K562 (cell line): ENCODE measurements around the gene HEY2. TPM values are rescaled to one million over a fixed set of nuclear protein-coding genes. Genes with fewer than 3 reads are reported as not detected.

Source experiments
- CAMTA2 ChIP-seq: fragments of 250-450 bp; sonication (Bioruptor Pico); conservative IDR thresholded peaks from 2 replicates; pipeline ENCODE4 v1.5.1; 2022
- CBFB ChIP-seq: sonication (generic); formaldehyde crosslinking; IDR thresholded peaks from 2 replicates; pipeline ENCODE4 v1.4.0; 2020; ENCODE audit warnings: mild to moderate bottlenecking, missing genetic modification reagents
- DLX4 ChIP-seq: fragments of 250-450 bp; sonication (Bioruptor Pico); IDR thresholded peaks from 2 replicates; pipeline ENCODE4 v1.6.1; 2021; ENCODE audit warnings: mild to moderate bottlenecking
- HMGN3 ChIP-seq: IDR thresholded peaks from 2 replicates; pipeline ENCODE4 v1.6.1; 2011; ENCODE audit warnings: borderline replicate concordance, low read depth, mild to moderate bottlenecking, mixed read lengths, low read length; ENCODE audit not compliant: insufficient read length; ENCODE audit errors: extremely low read depth
- IRF2 ChIP-seq: sonication (generic); formaldehyde crosslinking; IDR thresholded peaks from 2 replicates; pipeline ENCODE4 v1.8.1; 2022; ENCODE audit warnings: mild to moderate bottlenecking, missing genetic modification reagents
- KAT7 ChIP-seq: sonication (generic); formaldehyde crosslinking; IDR thresholded peaks from 2 replicates; pipeline ENCODE4 v1.8.0; 2022; ENCODE audit warnings: missing genetic modification reagents, mild to moderate bottlenecking, borderline replicate concordance
- L3MBTL2 ChIP-seq: fragments of 450-650 bp; IDR thresholded peaks from 2 replicates; pipeline ENCODE4 v1.6.1; 2016; ENCODE audit warnings: mild to moderate bottlenecking, moderate library complexity
- MEF2A ChIP-seq: IDR thresholded peaks from 2 replicates; pipeline ENCODE4 v1.6.1; 2011; ENCODE audit warnings: low read depth, mild to moderate bottlenecking, low read length, moderate library complexity; ENCODE audit not compliant: control insufficient read depth
- NFE2 ChIP-seq: IDR thresholded peaks from 2 replicates; pipeline ENCODE4 v1.6.1; 2014; ENCODE audit warnings: antibody characterized with exemption, low read depth
- NR2C2 ChIP-seq, 2 experiments: fragments of 200-800 bp in 1 of 2; sonication (Bioruptor generic) in 1 of 2; sonication (generic) in 1 of 2; formaldehyde crosslinking in 1 of 2; IDR thresholded peaks; 2 replicates each; pipeline versions ENCODE4 v1.6.1 to v1.8.0; 2016 to 2022; ENCODE audit warnings: mild to moderate bottlenecking in 1 of 2, missing compliant biosample characterization in 1 of 2, missing genetic modification characterization in 1 of 2, missing genetic modification reagents in 1 of 2
- PHF8 ChIP-seq: fragments of 200-600 bp; sonication (generic); IDR thresholded peaks from 2 replicates; pipeline ENCODE4 v1.6.1; 2012; ENCODE audit warnings: mixed run types, mild to moderate bottlenecking, inconsistent platforms, low read length, moderate library complexity, borderline replicate concordance
- SMAD4 ChIP-seq: fragments of 250-450 bp; sonication (Bioruptor Pico); conservative IDR thresholded peaks from 2 replicates; pipeline ENCODE4 v1.8.0; 2021; ENCODE audit warnings: inconsistent platforms, mild to moderate bottlenecking, moderate library complexity
- TSC22D4 ChIP-seq: fragments of 450-650 bp; IDR thresholded peaks from 2 replicates; pipeline ENCODE4 v1.6.1; 2016; ENCODE audit warnings: missing genetic modification characterization, missing biosample characterization, control low read depth
- TSHZ1 ChIP-seq: fragments of 250-450 bp; sonication (Bioruptor Pico); IDR thresholded peaks from 2 replicates; pipeline ENCODE4 v1.4.0; 2020; ENCODE audit warnings: mild to moderate bottlenecking, moderate library complexity
- ZC3H8 ChIP-seq: fragments of 450-650 bp; IDR thresholded peaks from 2 replicates; pipeline ENCODE4 v1.6.1; 2017
- ZNF23 ChIP-seq: fragments of 250-450 bp; sonication (Bioruptor Pico); IDR thresholded peaks from 2 replicates; pipeline ENCODE4 v1.4.0; 2020; ENCODE audit warnings: mild to moderate bottlenecking
- ZNF3 ChIP-seq: fragments of 250-450 bp; sonication (Bioruptor Pico); IDR thresholded peaks from 2 replicates; pipeline ENCODE4 v1.5.0; 2021; ENCODE audit warnings: mild to moderate bottlenecking, moderate library complexity
- ZNF444 ChIP-seq: fragments of 250-450 bp; sonication (Bioruptor Pico); IDR thresholded peaks from 2 replicates; pipeline ENCODE4 v1.4.0; 2020; ENCODE audit warnings: mild to moderate bottlenecking, moderate library complexity
- ZNF609 ChIP-seq: sonication (generic); formaldehyde crosslinking; IDR thresholded peaks from 2 replicates; pipeline ENCODE4 v1.8.1; 2023; ENCODE audit warnings: missing genetic modification reagents, mild to moderate bottlenecking, borderline replicate concordance
- ZSCAN32 ChIP-seq: fragments of 450-650 bp; formaldehyde crosslinking; IDR thresholded peaks from 2 replicates; pipeline ENCODE4 v1.4.0; 2020; ENCODE audit warnings: mild to moderate bottlenecking, moderate library complexity
- polyA plus RNA-seq, 8 experiments: library from polyadenylated mRNA; depleted of rRNA in 4 of 8; stranded (reverse) in 5 of 8; unstranded in 3 of 8; fragments of >200 nt; fragmentation: Nextera tagmentation in 2 of 8; fragmentation: Illumina TruSeq in 1 of 8; extraction: Ambion mirVana in 2 of 8; extraction: Trizol in 1 of 8; gene quantifications; 2 replicates each; pipeline versions ENCODE4 v1.2.1 to v1.2.3, GENCODE V29; 2011 to 2014; ENCODE audit warnings: inconsistent platforms in 1 of 8, missing spikeins in 1 of 8
- total RNA-seq, 7 experiments: library from RNA; depleted of rRNA in 6 of 7; stranded (reverse); fragments of >200 nt in 6 of 7; fragmentation: Illumina TruSeq in 2 of 7; extraction: Trizol in 2 of 7; gene quantifications; 2 replicates each; pipeline versions ENCODE4 v1.2.1 to v1.2.3, GENCODE V29; 2011 to 2021; ENCODE audit warnings: low replicate concordance in 1 of 7

Gene HEY2
- total and polyA plus RNA-seq, 9 of the 15 experiments (the other 6 are each of a cell fraction or from before 2014, with no cell fraction given), result 0.03 to 0.07 (median 0.06) TPM; not detected in 5

GRCh38 chr6:125790358-125791150 is 41.1 kb downstream of the HEY2 start, which contains the start of gene NCOA7 (continued):
- TF ChIP-seq IRF2 (no peak), NR2C2 (CRISPR knock-in tag; IDR thresholded peaks at IDR 0.05) (peak; percentile 54; the same call in 1 of the 2 replicates), NR2C2 (tag; IDR thresholded peaks at IDR 0.05) (no peak), CAMTA2 (no peak), ZC3H8 (no peak), KAT7 (CRISPR knock-in tag) (no peak), SMAD4 (CRISPR knock-in tag) (peak; percentile 81), NFE2 (no peak), ZNF23 (CRISPR knock-in tag) (no peak), ZNF3 (no peak), MEF2A (no peak), L3MBTL2 (peak; percentile 83), PHF8 (peak; percentile 75; the same call in 1 of the 2 replicates), ZSCAN32 (no peak), CBFB (CRISPR knock-in tag) (no peak), HMGN3 (peak; percentile 73), ZNF444 (no peak), TSHZ1 (CRISPR knock-in tag) (no peak), DLX4 (no peak), ZNF609 (CRISPR knock-in tag) (0 out of 2 replicates have a peak, but pooled peaks have one; percentile 35), TSC22D4 (tag) (no peak)
